Neural crest cell (in vitro differentiated cells): ENCODE data around the gene MYL5. TPM values are rescaled to one million over a fixed set of nuclear protein-coding genes. Genes with fewer than 3 reads are reported as not detected.

ENCODE experiments used
- DNase-seq: peaks from one replicate; pipeline ENCODE4 v3.0.0; 2021; ENCODE audit warnings: low read depth, mixed read lengths, low spot score
- H3K27ac Mint-ChIP-seq: one replicate; pipeline ENCODE4 v1.8.0; 2021; ENCODE audit warnings: mild to moderate bottlenecking, mixed read lengths; ENCODE audit not compliant: unreplicated experiment
- H3K27me3 Mint-ChIP-seq: 2 replicates; pipeline ENCODE4 v1.8.0; 2021; ENCODE audit warnings: low read depth, mild to moderate bottlenecking, mixed read lengths
- H3K36me3 Mint-ChIP-seq: 2 replicates; pipeline ENCODE4 v1.8.0; 2021; ENCODE audit warnings: low read depth, mild to moderate bottlenecking, mixed read lengths
- H3K4me1 Mint-ChIP-seq: 2 replicates; pipeline ENCODE4 v1.8.0; 2021; ENCODE audit warnings: mixed read lengths
- H3K4me3 Mint-ChIP-seq: one replicate; pipeline ENCODE4 v1.8.0; 2021; ENCODE audit warnings: mild to moderate bottlenecking, mixed read lengths
- H3K9me3 Mint-ChIP-seq: 2 replicates; pipeline ENCODE4 v1.8.0; 2021; ENCODE audit warnings: mixed read lengths
- CTCF ChIP-seq: fragments of 200-600 bp; sonication (generic); conservative IDR thresholded peaks from 2 replicates; pipeline ENCODE4 v1.5.0; 2021; ENCODE audit warnings: antibody characterized with exemption, mild to moderate bottlenecking
- total RNA-seq: library from RNA; stranded (reverse); gene quantifications from 2 replicates; pipeline ENCODE4 v1.2.1, GENCODE V29; 2021

Gene MYL5
- total RNA-seq, 1 donor from 2014 or later: 10.8 TPM

DNA sequence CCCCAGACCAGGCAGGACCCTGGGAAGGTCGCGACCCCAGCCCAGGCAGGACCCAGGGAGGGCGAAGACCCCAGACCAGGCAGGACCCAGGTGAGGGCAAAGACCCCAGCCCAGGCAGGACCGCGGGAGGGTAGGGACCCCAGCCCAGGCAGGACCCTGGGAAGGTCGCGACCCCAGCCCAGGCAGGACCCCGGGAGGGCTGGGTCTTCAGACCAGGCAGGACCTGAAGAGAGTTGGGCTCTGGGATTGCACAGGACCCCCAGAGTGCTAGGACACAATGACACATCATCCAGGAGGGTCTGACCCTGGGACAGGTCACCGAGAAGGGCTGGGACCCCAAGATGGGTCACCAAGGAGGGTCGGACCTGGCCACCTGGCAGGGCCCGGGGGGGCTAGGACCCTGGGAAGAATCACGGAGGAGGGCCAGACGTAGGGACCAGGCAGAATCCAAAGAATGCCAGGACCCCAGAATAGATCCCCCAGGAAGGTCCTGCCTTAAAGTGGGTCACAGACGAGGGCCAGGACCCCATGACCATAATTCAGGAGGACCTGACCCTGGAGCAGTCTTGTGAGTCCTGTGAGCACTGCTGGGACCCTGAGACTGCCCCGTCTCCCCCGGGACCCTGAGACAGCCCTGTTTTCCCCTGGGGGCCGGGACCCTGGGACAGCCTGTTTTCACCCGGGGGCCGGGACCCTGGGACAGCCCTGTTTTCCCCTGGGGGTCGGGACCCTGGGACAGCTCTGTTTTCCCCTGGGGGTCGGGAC is 32.7 kb downstream of the MYL5 start:
- Mint-ChIP-seq H3K4me3 (no peak overlapping the region), H3K27ac (no peak overlapping the region), H3K27me3 (no peaks in the 10 kb centered on the region), H3K36me3 (peaks cover 22% of the 10 kb centered on the region), H3K4me1 (peaks cover 26% of the 10 kb centered on the region), H3K9me3 (peaks cover 2% of the 10 kb centered on the region)
- TF ChIP-seq CTCF: no peak
- no peak for DNase-seq

- no peak for DNase-seq
- Mint-ChIP-seq H3K27me3 (no peaks in the 10 kb centered on the region), H3K36me3 (peaks cover 22% of the 10 kb centered on the region), H3K4me1 (peaks cover 26% of the 10 kb centered on the region), H3K9me3 (peaks cover 2% of the 10 kb centered on the region), H3K27ac (no peak overlapping the region), H3K4me3 (no peak overlapping the region)
- TF ChIP-seq CTCF: no peak
Observed at GRCh38 chr4:707929-708630, 33.7 kb downstream of the MYL5 start.

GRCh38 chr4:708631-708933 is 34.2 kb downstream of the MYL5 start:
- H3K4me3 Mint-ChIP-seq: peak overlapping the region; percentile 86
- H3K4me1 Mint-ChIP-seq: peaks cover 26% of the 10 kb centered on the region
- H3K27ac Mint-ChIP-seq: no peak overlapping the region
- H3K9me3 Mint-ChIP-seq: peaks cover 2% of the 10 kb centered on the region
- H3K27me3 Mint-ChIP-seq: no peaks in the 10 kb centered on the region
- peaks cover 22% of the 10 kb centered on the region for H3K36me3 Mint-ChIP-seq
- no peak for TF ChIP-seq CTCF
- no peak for DNase-seq

- Mint-ChIP-seq H3K27me3 (no peaks in the 10 kb centered on the region), H3K36me3 (peaks cover 22% of the 10 kb centered on the region), H3K4me3 (peak overlapping the region; percentile 78), H3K9me3 (peaks cover 2% of the 10 kb centered on the region), H3K4me1 (peaks cover 26% of the 10 kb centered on the region), H3K27ac (no peak overlapping the region)
- TF ChIP-seq CTCF: no peak
- no peak for DNase-seq
Observed at GRCh38 chr4:709348-709747, 35.0 kb downstream of the MYL5 start.

GRCh38 chr4:710116-710515 is 35.8 kb downstream of the MYL5 start:
- Mint-ChIP-seq H3K4me3 (peak overlapping the region; percentile 78), H3K9me3 (peaks cover 2% of the 10 kb centered on the region), H3K4me1 (peaks cover 26% of the 10 kb centered on the region), H3K27me3 (no peaks in the 10 kb centered on the region), H3K36me3 (peaks cover 24% of the 10 kb centered on the region), H3K27ac (no peak overlapping the region)
- no peak for TF ChIP-seq CTCF
- no peak for DNase-seq
